ENCODE measurements around the gene SLC35A5.

- TF ChIP-seq, protein P1, sequence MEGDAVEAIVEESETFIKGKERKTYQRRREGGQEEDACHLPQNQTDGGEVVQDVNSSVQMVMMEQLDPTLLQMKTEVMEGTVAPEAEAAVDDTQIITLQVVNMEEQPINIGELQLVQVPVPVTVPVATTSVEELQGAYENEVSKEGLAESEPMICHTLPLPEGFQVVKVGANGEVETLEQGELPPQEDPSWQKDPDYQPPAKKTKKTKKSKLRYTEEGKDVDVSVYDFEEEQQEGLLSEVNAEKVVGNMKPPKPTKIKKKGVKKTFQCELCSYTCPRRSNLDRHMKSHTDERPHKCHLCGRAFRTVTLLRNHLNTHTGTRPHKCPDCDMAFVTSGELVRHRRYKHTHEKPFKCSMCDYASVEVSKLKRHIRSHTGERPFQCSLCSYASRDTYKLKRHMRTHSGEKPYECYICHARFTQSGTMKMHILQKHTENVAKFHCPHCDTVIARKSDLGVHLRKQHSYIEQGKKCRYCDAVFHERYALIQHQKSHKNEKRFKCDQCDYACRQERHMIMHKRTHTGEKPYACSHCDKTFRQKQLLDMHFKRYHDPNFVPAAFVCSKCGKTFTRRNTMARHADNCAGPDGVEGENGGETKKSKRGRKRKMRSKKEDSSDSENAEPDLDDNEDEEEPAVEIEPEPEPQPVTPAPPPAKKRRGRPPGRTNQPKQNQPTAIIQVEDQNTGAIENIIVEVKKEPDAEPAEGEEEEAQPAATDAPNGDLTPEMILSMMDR (IDR thresholded peaks at IDR 0.05): no peak
- no peak for TF ChIP-seq POLR2A (IDR thresholded peaks at IDR 0.05)
Observed at GRCh38 chr3:112572701-112573100, 10.9 kb downstream of the SLC35A5 start.

Data from lower leg skin (tissue), 3 donors.